ENCODE measurements around the gene CDKAL1. TPM values are rescaled to one million over a fixed set of nuclear protein-coding genes. Genes with fewer than 3 reads are reported as not detected.
"Not testable (repeated sequence)": the region's sequence is repeated elsewhere in the genome, so short reads cannot be mapped to it uniquely, and the experiment has no call there.

Gene CDKAL1
- total RNA-seq, 1 donor: 20.0 TPM

GRCh38 chr6:20819774-20820400 lies 285.6 kb downstream of the CDKAL1 start:
- no peak for TF ChIP-seq CTCF (IDR thresholded peaks at IDR 0.05; ENCODE audit: insufficient read depth, low read length)
- H3K4me3 ChIP-seq (ENCODE audit: low read depth, low read length): no peak overlapping the region
- no peak for DNase-seq (ENCODE audit: low read depth)

- TF ChIP-seq CTCF (IDR thresholded peaks at IDR 0.05; ENCODE audit: insufficient read depth, low read length): no peak
- peak; percentile 72 for DNase-seq (ENCODE audit: low read depth)
- H3K4me3 ChIP-seq (ENCODE audit: low read depth, low read length): no peak overlapping the region
These were observed 292.1 kb downstream of the CDKAL1 start for GRCh38 chr6:20826378-20826777.

GRCh38 chr6:20827798-20828197 lies 293.5 kb downstream of the CDKAL1 start:
- H3K4me3 ChIP-seq (ENCODE audit: low read depth, low read length): no peak overlapping the region
- TF ChIP-seq CTCF (IDR thresholded peaks at IDR 0.05; ENCODE audit: insufficient read depth, low read length): no peak
- DNase-seq (ENCODE audit: low read depth): peak; percentile 93

GRCh38 chr6:20830576-20830975 lies 296.3 kb downstream of the CDKAL1 start:
- no peak for TF ChIP-seq CTCF (IDR thresholded peaks at IDR 0.05; ENCODE audit: insufficient read depth, low read length)
- DNase-seq (ENCODE audit: low read depth): no peak

GRCh38 chr6:20831251-20831650 lies 297.0 kb downstream of the CDKAL1 start:
- not testable (repeated sequence) for H3K4me3 ChIP-seq (ENCODE audit: low read depth, low read length); DNase-seq (ENCODE audit: low read depth)

More at GRCh38 chr6:20830576-20830975, 296.3 kb downstream of the CDKAL1 start:
- no peak overlapping the region for H3K4me3 ChIP-seq (ENCODE audit: low read depth, low read length)

- TF ChIP-seq CTCF (IDR thresholded peaks at IDR 0.05; ENCODE audit: insufficient read depth, low read length): no peak
- DNase-seq (ENCODE audit: low read depth): no peak
- no peak overlapping the region for H3K4me3 ChIP-seq (ENCODE audit: low read depth, low read length)
These were observed 299.7 kb downstream of the CDKAL1 start for GRCh38 chr6:20833881-20834515.

- DNase-seq (ENCODE audit: low read depth): no peak
- no peak overlapping the region for H3K4me3 ChIP-seq (ENCODE audit: low read depth, low read length)
- TF ChIP-seq CTCF (IDR thresholded peaks at IDR 0.05; ENCODE audit: insufficient read depth, low read length): no peak
These were observed 301.2 kb downstream of the CDKAL1 start for GRCh38 chr6:20835315-20836010.
